SK-N-DZ (cell line): ENCODE measurements around the gene ALOX15.
"Not testable (repeated sequence)": the region's sequence is repeated elsewhere in the genome, so short reads cannot be mapped to it uniquely, and the experiment has no call there.

Experiments
- DNase-seq: peaks from one replicate; pipeline ENCODE4 v3.0.0-alpha.2; 2015; ENCODE audit warnings: low spot score

ALOX15 gene

DNA sequence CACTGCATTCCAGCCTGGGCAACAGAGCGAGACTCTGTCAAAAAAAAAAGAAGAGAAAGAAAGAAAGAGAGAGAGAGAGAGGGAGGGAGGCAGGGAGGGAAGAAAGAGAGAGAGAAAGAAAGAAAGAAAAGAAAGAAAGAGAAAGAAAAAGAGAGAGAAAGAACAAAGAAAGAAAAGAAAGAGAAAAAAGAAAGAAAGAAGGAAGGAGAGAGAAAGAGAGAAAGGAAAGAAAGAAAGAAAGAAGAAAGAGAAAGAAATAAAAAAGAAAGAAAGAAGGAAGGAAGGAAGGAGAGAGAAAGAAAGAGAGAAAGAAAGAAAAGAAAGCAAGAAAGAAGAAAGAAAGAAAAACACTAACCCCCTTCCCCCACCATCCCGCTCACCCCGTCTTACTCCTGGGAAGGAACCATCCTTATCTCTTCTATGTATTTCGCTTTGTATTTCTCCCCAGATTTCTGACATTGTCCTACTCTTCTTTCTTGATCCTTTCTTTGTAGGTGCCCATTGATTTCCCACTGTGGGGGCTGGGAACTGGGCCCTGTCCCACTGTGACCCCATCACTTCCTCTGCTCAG, 20.9 kb downstream of the ALOX15 start:
- DNase-seq, result no peak

DNA sequence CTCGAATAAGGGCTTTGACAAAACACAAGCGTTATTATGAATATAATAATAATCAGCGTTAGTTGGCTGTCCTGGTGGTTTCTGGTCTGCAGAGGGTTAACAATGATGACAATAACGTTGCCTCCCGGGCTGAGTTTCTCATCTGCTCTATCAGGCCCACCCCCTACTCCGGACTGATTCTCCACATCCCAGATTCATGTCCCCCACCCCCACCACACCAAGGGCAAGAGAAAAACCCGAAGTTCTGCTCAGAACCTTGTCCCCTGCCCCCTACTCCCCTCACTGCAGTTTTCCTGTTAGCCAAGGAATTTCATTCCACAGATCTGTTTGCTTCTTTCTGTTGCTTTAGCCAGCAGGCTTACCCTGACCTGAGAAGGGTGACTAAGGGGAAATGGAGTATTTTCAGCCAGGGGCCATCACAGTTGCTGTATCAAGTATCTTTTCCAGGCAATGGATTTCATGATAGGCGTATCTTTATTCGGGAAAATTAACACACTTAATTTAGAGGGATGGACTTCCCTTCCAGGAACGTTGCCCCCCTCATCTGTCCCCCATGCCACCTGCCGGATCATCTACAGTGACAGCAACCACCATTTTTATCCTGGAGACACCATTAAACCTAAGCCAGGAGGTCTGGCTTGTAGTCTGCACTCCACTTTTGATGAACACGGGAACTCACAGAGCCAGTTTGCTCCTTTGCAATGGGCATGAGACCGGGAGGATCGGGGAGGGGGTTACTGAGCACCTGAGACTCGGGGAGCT, 23.7 kb downstream of the ALOX15 start:
- DNase-seq, result no peak

DNA sequence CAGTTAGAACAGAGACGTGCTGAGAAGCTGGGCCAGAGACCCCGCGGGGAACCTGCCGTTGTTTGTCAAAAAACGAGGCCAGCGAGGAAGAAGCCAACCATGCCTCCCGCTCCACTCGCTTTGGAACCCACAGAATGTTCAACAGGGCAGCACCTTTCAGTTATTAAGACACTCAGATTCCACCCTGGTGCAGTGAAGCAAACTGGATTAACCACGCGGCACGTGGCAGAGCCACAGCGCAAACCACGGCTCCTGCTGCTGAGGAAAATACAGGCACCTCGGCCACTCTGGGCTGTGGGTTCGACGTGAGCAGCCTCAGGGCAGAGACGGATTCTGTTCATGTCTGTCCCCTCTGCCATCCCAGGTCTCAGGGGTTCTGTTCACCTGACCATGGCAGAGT, 24.4 kb downstream of the ALOX15 start:
- DNase-seq, result no peak

DNA sequence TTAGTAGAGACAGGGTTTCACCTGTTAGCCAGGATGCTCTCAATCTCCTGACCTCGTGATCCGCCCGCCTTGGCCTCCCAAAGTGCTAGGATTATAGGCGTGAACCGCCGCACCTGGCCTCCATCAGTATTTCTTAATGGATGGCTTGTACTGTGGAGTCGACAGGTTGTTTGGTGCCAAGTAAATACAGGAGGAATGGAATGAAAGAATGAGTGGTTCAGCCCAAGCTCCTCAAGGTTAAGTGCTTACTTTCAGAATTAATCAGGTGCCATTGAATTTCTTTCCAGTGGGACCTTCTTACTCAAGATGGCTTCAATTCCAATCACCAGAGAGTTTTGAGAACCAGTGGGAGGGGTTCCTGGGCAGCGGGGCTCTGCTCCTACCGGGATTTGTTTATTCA, 25.0 kb downstream of the ALOX15 start:
- no peak for DNase-seq

DNA sequence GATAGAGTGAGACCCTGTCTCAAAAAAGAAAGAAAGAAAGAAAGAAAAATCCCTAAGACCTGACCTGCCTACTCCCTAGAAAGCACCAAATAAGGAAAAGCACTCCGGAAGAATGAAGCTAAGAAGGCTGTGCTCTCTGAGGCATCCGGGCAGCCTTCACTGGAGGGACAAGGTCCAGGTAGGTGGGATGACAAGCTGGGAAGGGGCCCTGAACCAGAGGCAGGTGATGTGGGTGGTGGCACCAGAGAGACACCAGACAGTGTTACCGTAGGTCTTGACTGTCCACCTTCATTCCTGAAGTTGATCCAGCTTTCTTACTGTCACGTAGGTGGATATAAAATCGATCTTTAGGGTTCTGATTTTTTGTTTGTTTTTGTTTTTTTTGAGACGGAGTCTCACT, 30.8 kb downstream of the ALOX15 start:
- no peak for DNase-seq

DNA sequence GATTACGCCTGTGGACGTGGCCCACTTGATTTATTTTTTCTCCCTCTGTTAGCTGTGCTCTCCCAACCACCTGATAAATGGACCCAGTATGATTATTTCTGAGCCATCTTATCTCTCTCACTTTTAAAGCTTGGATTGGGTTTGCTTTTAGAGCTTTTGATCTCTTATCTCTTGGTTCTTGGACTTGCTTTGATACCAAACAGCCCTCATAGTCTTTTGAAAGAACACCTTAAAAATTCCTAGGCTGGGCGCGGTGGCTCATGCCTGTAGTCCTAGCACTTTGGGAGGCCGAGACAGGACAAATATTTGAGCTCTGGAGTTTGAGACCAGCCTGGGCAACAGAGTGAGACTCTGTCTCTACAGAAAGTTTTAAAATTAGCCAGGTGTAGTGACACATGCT, 31.3 kb downstream of the ALOX15 start:
- no peak for DNase-seq

DNA sequence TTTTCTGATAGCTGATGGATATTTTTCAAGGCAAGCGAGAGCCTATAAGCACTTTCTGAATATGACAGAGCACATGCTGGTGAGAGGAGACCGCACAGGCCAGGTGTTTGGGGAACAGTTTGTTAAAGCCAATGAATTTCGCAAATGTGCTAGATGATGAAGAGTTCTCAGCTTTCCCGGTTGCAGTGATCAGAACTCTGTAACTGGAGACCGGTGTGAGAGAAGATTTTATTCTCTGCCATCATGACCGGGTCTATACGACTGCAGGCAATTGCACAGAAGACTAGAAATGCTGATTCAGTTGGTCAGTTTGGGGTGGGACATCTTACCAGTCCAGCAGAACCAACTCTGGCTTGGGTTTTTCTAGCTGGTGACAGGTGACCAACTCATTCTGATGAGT, 31.7 kb downstream of the ALOX15 start:
- no peak for DNase-seq

DNA sequence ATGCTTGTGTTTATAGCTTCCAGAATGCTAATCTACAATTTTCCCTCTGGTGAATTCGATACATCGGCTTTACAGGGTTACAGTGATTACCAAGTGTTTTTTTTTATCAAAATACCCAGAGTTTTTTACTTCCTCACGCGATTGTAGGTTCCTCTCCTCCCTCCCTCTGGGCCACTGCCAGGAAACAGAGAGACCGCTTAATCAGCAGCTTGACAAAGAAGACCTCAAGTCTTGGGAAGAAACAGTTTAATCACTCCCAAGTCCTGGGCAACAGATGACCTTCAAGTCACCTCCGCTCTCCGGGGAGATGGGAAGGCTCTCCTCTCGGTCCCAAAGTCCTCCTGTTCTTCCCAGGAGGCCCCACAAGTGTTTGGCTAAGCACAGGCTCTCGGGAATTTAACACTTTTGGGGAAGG, 33.7 kb downstream of the ALOX15 start:
- no peak for DNase-seq

DNA sequence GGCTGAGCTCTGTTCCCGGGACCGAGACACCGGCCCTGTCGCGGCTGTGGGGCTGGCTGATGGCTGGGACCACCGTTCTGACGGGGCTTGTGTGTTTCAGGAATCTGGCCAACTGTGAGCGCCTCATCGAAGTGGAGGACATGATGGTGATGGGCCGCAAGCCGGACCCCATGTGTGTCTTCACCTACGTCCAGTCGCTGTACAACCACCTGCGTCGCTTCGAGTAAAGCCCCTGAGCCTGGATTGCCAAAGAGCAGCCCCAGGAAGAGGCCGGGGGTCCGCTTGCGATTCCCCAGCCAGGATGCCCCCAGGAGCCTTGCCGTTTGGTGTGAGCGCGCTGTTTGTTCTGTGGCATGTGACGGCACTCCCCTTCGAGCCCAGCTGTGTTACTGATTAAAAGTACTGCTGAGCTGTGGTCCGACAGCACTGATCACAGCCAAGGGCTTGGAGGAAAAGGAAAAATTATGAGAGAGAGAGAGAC, 34.2 kb downstream of the ALOX15 start:
- no peak for DNase-seq

DNA sequence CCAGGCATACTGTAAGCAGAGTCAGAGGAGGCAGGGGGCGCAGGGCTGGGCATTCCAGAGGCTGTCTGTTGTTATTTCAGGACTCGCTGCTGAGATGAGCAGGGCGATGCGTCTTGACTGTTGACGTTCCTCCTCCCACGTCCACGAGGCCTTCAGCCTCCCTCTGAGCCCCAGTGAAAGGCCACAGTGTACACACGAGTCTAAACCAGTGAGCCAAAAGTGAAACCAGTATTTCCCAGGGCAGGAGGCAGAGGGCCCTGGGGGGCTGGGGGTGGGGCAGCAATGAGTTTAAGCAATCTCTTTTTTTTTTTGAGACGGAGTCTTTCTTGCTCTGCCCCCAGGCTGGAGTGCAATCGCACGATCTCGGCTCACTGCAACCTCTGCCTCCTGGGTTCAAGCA, 35.7 kb downstream of the ALOX15 start:
- no peak for DNase-seq

DNA sequence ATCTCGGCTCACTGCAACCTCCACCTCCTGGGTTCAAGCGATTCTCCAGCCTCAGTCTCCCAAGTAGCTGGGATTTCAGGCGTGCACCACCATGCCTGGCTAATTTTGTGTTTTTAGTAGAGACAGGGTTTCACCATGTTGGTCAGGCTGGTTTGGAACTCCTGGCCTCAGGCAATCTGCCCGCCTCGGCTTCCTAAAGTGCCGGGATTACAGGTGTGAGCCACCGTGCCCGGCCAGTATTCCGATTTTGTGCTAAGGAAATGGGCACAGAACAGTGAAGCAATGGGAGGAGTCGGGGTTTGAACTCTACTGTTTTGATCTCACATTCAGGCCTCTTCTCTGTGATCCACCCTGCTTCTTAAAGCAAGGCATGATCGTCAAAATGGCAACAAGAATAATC, 36.7 kb downstream of the ALOX15 start:
- not testable (repeated sequence) for DNase-seq

DNA sequence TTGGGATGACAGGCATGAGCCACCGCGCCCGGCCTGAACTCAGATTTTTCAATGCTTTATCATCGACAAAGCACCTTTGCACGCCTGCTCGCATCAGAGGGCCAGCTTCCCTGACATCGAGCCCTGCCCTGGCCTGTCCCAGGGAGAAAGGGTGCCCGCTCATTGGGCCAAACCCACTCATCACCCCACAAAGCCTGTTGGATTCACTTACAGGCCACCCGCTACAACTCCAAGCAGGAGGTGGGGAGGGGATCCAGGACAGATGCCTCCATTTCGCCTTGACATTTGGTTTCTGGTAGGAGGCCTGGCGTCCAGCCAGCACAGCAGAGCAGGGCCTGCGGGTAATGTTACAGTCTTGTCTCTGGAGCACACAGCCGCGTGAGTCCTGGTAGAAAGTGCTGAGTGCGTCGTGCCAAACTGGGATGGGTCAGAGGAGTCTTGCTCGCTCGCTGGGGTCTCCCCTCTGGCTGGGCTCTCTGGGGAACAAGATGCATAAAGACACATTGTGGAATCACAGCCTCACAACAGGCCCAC, 37.3 kb downstream of the ALOX15 start:
- peak; percentile 86 for DNase-seq

DNA sequence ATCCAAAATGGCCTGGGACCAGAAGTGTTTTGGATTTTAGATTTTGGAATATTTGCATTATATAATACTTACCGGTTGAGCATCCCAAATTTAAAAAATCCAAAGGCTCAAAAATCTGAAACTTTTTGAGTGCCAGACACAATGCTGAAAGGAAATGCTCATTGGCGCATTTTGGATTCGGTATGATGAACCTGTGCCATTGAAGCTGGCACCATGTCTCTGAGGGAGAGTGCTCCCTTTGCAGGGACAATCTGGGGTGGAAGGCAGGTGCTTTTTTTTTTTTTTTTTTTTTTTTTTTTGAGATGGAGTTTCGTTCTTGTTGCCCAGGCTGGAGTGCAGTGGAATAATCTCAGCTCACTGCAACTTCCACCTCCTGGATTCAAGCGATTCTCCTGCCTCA, 39.4 kb downstream of the ALOX15 start:
- DNase-seq, result no peak

DNA sequence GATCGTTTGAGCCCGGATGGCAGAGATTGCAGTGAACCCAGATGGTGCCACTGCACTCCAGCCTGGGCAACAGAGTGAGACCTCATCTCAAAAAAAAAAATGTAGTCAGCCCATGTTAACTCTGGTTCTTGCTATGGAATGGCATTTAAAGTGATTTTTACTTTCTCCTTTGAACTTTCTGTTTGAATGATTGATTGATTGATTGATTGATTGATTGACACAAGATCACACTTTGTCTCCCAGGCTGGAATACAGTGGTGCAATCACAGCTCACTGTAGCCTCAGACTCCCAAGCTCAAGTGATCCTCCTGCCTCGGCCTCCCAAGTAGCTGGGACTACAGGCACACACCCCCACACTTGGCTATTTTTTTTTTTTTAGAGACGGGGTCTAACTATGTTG, 40.2 kb downstream of the ALOX15 start:
- DNase-seq, result no peak

DNA sequence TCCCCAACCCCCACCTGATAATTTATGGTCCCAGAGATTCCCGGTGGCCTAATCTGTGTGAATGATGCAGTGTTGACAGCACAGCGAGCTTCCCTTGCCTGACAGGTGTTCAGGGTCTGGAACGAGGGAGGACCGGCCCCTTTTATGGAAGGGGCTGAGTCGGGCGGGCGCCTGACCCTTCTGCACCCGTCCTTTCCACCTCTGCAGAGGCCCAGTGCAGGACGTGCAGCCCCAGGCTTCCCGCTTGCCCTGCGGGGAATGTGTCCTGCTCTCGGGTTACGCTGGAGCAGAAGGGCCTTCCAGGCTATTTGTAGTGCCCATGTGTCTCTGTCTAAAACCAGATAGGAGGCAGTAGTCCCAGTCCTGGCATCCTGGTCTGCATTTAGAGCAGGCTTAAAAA, 40.9 kb downstream of the ALOX15 start:
- DNase-seq, result no peak

DNA sequence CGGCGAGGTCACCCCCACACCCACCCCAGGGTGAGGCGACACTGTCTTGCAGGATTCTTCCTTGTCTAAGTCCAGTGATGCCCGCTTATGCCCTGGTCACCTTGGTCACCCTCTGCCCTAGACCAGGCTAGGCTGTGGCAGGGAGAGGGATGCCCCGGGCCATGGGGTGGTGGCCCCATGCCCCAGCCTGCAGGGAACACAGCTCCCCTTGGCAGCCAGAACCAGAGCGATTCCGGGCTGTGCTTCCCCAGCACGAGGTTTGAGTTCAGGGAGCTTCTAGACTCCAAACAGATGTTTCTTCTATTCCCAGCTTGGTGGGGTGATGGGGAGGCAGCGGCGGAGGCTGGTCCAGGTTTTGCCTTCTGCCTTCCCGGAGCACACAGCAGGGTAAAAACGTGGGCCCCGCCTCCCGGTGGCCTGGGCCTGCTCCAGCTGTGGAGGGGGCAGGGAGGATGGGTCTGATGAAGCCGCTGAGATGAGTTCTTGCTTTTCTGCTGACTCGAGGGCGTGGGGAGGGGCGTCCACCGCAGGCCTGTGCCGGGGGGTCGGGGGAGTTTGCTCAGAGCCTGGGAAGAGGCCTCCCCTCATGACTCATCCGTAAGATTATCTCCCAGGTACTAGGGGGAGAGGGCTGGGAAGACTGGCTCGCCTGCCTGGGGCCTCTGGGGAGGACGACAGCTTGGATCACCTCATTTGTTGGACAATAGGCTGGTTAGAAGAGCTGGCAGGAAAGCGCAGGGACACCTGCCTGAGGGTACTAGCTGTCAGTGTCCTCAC, 41.8 kb downstream of the ALOX15 start:
- no peak for DNase-seq

DNA sequence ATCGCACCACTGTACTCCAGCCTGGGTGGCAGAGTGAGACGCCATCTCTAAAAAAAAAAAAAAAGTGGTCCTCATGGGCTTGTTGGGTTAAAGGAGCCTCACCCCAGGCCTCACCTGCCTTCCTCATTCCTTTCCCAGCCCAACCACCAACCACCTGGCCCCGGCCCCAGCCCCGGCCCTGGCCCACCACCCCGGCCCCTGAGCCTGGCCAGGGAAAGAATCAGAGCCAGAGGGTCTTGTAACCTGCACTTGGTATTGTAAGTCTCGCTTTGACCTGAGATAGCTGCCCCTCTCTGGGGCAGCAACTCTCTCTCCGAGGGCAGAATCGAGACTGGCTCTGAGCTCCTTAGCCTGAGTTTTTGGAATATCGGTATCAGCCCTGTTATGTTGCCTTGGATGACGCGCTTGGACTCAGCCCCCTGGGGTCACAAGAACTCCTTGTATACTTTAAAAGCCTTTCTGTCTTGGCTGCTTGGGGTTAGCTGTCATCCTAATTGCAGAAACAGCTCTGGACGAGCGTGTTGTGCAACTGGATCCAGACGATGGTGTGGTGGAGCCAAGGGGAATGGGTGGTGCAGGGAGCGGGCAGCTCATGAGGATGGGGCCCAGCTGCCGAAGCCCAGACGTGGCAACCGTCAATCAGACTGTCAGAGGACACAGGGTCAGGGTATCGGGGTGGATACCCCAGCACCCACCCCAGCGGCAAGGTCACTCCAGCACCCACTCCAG, 42.5 kb downstream of the ALOX15 start:
- no peak for DNase-seq

DNA sequence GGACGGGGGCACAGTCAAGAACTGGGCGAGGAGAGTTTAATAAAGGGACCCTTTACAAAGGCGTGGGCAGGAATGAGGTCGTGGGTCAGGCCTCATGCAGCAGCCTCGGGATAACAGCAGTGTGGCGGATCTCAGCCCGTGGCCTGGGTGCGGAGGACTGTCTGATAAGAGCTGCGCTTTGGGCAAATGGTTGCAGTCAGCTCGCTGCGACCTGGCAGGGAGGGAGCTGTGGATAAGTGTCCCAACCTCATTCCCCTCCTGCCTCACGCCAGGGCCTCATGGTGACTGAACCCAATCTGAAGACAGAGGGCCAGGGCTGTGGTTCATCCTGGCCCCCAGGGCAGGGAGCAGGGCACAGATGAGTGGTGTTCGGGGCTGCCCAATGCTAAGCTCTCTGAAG, 43.5 kb downstream of the ALOX15 start:
- no peak for DNase-seq

DNA sequence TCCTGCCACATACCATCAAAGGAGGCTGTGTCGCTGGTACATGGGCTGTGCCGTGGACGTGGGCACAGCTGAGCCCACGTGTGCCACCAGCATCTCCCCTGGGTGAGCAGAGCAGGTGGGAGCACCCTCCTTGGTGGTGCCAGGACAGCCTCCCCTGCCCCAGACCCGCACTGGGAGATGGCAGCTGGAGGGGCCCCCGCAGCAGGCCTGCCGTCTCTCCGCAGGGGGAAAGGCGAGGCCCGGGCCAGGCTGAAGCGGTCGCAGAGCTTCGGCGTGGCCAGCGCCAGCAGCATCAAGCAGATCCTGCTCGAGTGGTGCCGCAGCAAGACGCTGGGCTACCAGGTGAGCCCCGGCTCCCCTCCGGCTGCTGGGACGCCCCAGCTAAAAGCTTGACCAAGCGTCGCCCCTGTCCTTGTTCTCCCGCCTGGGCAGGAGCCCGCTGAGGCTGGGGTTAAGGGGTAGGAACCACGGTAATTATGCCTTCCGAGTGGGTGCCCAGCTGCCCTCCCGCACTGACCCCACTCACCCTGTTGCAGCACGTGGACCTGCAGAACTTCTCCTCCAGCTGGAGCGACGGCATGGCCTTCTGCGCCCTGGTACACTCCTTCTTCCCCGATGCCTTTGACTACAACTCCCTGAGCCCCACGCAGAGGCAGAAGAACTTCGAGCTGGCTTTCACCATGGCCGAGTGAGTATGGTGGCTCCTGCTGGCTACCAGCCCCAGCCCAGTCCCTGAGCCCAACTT, 44.7 kb downstream of the ALOX15 start:
- no peak for DNase-seq

DNA sequence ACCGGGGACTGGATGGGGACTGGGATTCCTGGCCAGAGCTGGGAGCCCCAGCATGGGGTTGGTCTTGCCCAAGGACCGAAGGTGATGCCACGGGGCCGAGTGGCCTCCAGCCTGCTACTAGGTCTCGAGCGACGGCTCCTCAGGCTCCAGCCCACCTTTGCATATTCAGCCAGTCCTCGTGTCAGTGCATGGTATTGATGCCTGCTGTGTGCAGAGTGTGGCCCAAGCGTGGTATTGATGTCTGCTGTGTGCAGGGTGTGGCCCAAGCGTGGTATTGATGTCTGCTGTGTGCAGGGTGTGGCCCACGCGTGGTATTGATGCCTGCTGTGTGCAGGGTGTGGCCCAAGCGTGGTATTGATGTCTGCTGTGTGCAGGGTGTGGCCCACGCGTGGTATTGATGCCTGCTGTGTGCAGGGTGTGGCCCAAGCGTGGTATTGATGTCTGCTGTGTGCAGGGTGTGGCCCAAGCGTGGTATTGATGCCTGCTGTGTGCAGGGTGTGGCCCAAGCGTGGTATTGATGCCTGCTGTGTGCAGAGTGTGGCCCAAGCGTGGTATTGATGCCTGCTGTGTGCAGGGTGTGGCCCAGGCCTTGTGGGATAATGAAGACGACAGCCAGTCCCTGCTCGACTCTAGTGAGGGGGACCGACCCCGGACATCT, 45.7 kb downstream of the ALOX15 start:
- not testable (repeated sequence) for DNase-seq
